Sigmoid colon (tissue), 7 donors: ENCODE results near the gene GUCA1C. TPM values are rescaled to one million over a fixed set of nuclear protein-coding genes. Genes with fewer than 3 reads are reported as not detected.

Experiments
- DNase-seq: peaks from one replicate; pipeline ENCODE4 v3.0.0-alpha.2; 2019
- H3K27ac ChIP-seq, 4 donors: fragments of 200-600 bp; sonication (generic); one replicate each; pipeline ENCODE4 v1.5.1; 2016 to 2019; ENCODE audit warnings: mild to moderate bottlenecking in 1 of 4
- H3K27me3 ChIP-seq, 3 donors: fragments of 200-600 bp; sonication (generic); one replicate each; pipeline ENCODE4 v1.5.1; 2019; ENCODE audit warnings: mild to moderate bottlenecking in 1 of 3
- H3K36me3 ChIP-seq, 4 donors: fragments of 200-600 bp; sonication (generic); one replicate each; pipeline ENCODE4 v1.5.1; 2016 to 2019
- H3K4me1 ChIP-seq, 4 donors: fragments of 200-600 bp; sonication (generic); one replicate each; pipeline ENCODE4 v1.5.1; 2017 to 2019
- H3K4me3 ChIP-seq, 4 donors: fragments of 200-600 bp; sonication (generic); one replicate each; pipeline ENCODE4 v1.5.1; 2017 to 2019; ENCODE audit warnings: mild to moderate bottlenecking in 2 of 4, moderate library complexity in 1 of 4
- H3K9me3 ChIP-seq, 4 donors: fragments of 200-600 bp in 3 of 4; sonication (generic) in 3 of 4; one replicate each; pipeline versions ENCODE4 v1.5.1 to v1.6.1; 2013 to 2019
- EP300 ChIP-seq, 4 donors: sonication (generic); formaldehyde crosslinking; IDR thresholded peaks; one replicate each; pipeline ENCODE4 v1.6.1; 2017; ENCODE audit warnings: antibody characterized with exemption in 4 of 4
- POLR2A ChIP-seq, 2 donors: fragments of 450-650 bp; IDR thresholded peaks; one replicate each; pipeline ENCODE4 v1.6.1; 2016; ENCODE audit warnings: antibody characterized with exemption in 2 of 2, mild to moderate bottlenecking in 2 of 2, moderate library complexity in 2 of 2
- POLR2AphosphoS5 ChIP-seq, 4 donors: sonication (generic); formaldehyde crosslinking; IDR thresholded peaks; one replicate each; pipeline ENCODE4 v1.6.1; 2017; ENCODE audit warnings: antibody characterized with exemption in 4 of 4
- WGBS, 2 donors: extraction: QIAGEN DNeasy Blood & Tissue Kit; methylation state at CpG; one replicate each; pipeline ENCODE4 v1.1.7; 2013; 5-methylcytosine and 5-hydroxymethylcytosine counted together
- intact Hi-C: fragments of 100-400 bp; cut with DNase I; formaldehyde crosslinking; loops from one replicate; pipeline ENCODE4 v1.15.1; 2023
- polyA plus RNA-seq, 3 donors: library from polyadenylated mRNA; stranded (reverse); fragments of 200-250 nt; gene quantifications; one replicate each; pipeline ENCODE4 v1.2.3, GENCODE V29; 2013
- total RNA-seq, 4 donors: library from RNA; depleted of rRNA; stranded (reverse); fragments of >200 nt; gene quantifications; one replicate each; pipeline ENCODE4 v1.1.0, GENCODE V29; 2016
- TF ChIP-seq, protein P1 (sequence below), 4 experiments: fragments of 450-650 bp in 3 of 4; fragments of 200-600 bp in 1 of 4; IDR thresholded peaks; one replicate each; pipeline ENCODE4 v1.5.1; 2016 to 2019; ENCODE audit warnings: antibody characterized with exemption in 4 of 4, mild to moderate bottlenecking in 3 of 4, moderate library complexity in 2 of 4
- donor health status: healthy with polysubstance abuse.
- donor health status: Bipolar disorder and iron deficiency.
- donor health status: healthy.

Gene GUCA1C, protein sequence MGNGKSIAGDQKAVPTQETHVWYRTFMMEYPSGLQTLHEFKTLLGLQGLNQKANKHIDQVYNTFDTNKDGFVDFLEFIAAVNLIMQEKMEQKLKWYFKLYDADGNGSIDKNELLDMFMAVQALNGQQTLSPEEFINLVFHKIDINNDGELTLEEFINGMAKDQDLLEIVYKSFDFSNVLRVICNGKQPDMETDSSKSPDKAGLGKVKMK
- total RNA-seq, result not detected
- not detected for polyA plus RNA-seq

DNA sequence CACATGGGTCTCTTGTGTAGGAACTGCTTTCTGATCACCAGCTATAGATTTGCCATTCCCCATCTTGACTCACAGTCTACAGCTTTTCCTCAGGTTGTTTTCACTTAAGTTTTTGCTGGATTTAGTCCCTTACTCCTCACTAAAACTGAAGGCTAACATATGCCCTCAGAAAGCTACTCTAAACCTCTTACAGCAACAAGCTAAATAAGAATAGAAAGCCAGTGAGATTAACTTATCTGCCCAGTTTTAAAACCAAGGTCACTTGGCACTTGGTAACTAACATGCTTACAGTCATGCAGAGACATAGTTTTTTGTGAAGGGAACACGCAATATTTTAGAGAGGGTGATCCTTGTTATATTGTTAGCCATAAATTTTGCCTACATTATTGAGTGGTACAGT, at the start of gene GUCA1C:
Gene GUCA1C (minus strand): TSS at position 180 of the 400 bp plus-strand sequence. CDS start 117 bp downstream, at position 63.
- Histone ChIP-seq H3K27me3 (no peaks in the 10 kb centered on the region), H3K27ac (no peak within 1 kb of the TSS), H3K9me3 (no peaks in the 10 kb centered on the region), H3K4me1 (no peaks in the 10 kb centered on the region), H3K4me3 (no peak within 1 kb of the TSS), H3K36me3 (no peaks in the 10 kb centered on the region)
- no peak for DNase-seq
- intact Hi-C loops, result no loop called here
- TF ChIP-seq EP300 (IDR thresholded peaks at IDR 0.05) (no peak), POLR2AphosphoS5 (IDR thresholded peaks at IDR 0.05) (no peak)
- TF ChIP-seq, protein P1, sequence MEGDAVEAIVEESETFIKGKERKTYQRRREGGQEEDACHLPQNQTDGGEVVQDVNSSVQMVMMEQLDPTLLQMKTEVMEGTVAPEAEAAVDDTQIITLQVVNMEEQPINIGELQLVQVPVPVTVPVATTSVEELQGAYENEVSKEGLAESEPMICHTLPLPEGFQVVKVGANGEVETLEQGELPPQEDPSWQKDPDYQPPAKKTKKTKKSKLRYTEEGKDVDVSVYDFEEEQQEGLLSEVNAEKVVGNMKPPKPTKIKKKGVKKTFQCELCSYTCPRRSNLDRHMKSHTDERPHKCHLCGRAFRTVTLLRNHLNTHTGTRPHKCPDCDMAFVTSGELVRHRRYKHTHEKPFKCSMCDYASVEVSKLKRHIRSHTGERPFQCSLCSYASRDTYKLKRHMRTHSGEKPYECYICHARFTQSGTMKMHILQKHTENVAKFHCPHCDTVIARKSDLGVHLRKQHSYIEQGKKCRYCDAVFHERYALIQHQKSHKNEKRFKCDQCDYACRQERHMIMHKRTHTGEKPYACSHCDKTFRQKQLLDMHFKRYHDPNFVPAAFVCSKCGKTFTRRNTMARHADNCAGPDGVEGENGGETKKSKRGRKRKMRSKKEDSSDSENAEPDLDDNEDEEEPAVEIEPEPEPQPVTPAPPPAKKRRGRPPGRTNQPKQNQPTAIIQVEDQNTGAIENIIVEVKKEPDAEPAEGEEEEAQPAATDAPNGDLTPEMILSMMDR (IDR thresholded peaks at IDR 0.05), result no peak
- 89 to 90% methylated on average over 1 of the region's 1 CpG for WGBS, 2 donors

DNA sequence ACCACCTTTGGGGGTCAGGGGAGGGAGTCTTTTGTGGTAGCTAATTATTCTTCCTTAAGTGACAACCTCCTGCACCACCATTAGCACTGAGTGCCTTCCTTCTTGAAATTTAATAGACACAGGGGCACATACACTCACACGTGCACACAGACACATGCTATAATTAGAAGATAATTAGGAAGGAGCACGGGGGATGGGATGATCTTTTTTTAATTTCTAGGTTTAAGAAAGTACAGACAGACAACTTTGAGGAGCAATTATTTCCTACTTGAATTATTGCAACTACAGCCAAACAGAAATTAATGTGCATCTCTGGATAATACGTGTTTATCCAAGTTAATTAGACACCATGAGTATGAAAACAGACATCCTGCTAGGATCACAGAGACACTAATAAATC, 44.8 kb upstream of the GUCA1C start:
- Histone ChIP-seq H3K9me3 (no peaks in the 10 kb centered on the region), H3K4me1 (no peaks in the 10 kb centered on the region), H3K27me3 (no peaks in the 10 kb centered on the region), H3K4me3 (no peak overlapping the region), H3K36me3 (no peaks in the 10 kb centered on the region), H3K27ac (no peak overlapping the region)
- intact Hi-C loops, result no loop called here
- no peak for TF ChIP-seq POLR2A (IDR thresholded peaks at IDR 0.05)
- TF ChIP-seq, protein P1 (IDR thresholded peaks at IDR 0.05), result no peak
- TF ChIP-seq POLR2AphosphoS5 (IDR thresholded peaks at IDR 0.05), result no peak
- TF ChIP-seq EP300 (IDR thresholded peaks at IDR 0.05), result no peak
- WGBS, 2 donors, result 70 to 77% methylated on average over 3 of the region's 3 CpGs
- no peak for DNase-seq

DNA sequence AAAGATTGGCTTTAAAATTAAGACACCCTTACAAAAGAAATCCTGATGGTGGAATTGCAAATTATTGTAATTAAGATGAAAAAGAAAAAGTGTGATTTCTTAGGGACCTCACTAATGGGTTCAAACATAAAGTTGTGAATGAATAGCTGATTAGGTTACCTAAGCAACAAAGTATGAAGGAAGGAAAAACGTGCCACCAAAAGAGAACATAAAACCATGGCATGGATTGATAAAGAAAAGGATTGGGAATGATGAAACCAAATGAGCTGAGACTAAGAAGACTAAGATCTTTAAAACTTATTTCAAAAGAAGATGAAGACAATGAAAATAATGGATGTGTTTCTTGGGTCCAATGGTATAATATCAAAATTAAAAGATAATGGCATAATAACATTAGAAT, 32.2 kb upstream of the GUCA1C start:
- intact Hi-C loops, result no loop called here
- TF ChIP-seq POLR2A (IDR thresholded peaks at IDR 0.05) (no peak), EP300 (IDR thresholded peaks at IDR 0.05) (no peak), POLR2AphosphoS5 (IDR thresholded peaks at IDR 0.05) (no peak)

DNA sequence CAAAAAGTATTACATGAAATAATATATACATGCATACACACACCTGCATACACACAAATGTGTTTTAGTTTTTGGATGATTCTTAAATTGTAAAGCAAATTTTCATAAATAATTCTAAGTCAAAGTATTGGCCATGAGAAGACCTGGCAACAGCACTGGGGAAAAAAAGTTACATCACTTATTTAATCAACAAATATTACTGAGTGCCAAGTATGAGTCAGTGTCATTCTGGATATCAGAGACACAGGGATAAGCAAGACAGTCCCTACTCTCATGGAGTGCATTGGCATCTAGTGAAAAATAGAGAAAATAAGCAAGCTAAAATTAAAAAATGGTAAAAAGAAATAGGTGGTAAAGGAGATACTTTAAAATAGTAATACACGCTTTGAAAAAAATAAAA, 29.4 kb upstream of the GUCA1C start:
- no peak overlapping the region for H3K4me3 ChIP-seq
- WGBS, 2 donors, result 95 to 97% methylated on average over 1 of the region's 1 CpG
- H3K36me3 ChIP-seq, result no peaks in the 10 kb centered on the region
- no peaks in the 10 kb centered on the region for H3K4me1 ChIP-seq
- H3K27me3 ChIP-seq, result no peaks in the 10 kb centered on the region
- no peak overlapping the region for H3K27ac ChIP-seq
- no peak for TF ChIP-seq POLR2AphosphoS5 (IDR thresholded peaks at IDR 0.05)
- no peak for TF ChIP-seq POLR2A (IDR thresholded peaks at IDR 0.05)
- TF ChIP-seq, protein P1 (IDR thresholded peaks at IDR 0.05), result no peak
- TF ChIP-seq EP300 (IDR thresholded peaks at IDR 0.05), result no peak
- intact Hi-C loops, result no loop called here
- no peak for DNase-seq
- no peaks in the 10 kb centered on the region for H3K9me3 ChIP-seq

More for the DNA sequence above, 32.2 kb upstream of the GUCA1C start:
- H3K4me3 ChIP-seq, result no peak overlapping the region
- no peaks in the 10 kb centered on the region for H3K4me1 ChIP-seq
- WGBS, 2 donors, result 1 to 10% methylated on average over 1 of the region's 1 CpG
- no peaks in the 10 kb centered on the region for H3K9me3 ChIP-seq
- no peaks in the 10 kb centered on the region for H3K36me3 ChIP-seq
- H3K27ac ChIP-seq, result no peak overlapping the region
- DNase-seq, result no peak
- no peaks in the 10 kb centered on the region for H3K27me3 ChIP-seq

DNA sequence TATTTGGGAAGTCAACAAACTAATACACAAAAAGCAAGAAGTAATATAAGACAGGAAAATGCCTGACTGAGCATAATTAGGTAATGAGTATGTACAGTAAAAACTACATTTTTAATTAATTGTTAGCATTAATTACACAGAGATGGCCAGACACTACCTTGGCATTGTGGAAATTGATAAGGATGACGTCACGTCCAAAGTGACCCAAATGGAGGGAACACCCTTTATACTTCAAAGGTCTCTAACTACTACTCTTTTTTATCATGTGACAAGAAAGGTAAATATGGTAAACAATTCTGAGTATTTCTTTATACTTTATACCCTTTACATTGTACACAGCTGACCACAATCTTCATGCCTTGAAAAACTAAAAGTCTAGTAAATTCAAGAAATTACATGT, 22.4 kb upstream of the GUCA1C start:
- Histone ChIP-seq H3K4me1 (no peaks in the 10 kb centered on the region), H3K9me3 (no peaks in the 10 kb centered on the region), H3K27ac (no peak overlapping the region), H3K27me3 (no peaks in the 10 kb centered on the region), H3K4me3 (no peak overlapping the region), H3K36me3 (no peaks in the 10 kb centered on the region)
- DNase-seq, result no peak
- 34 to 38% methylated on average over 2 of the region's 2 CpGs for WGBS, 2 donors
- TF ChIP-seq POLR2A (IDR thresholded peaks at IDR 0.05) (no peak), EP300 (IDR thresholded peaks at IDR 0.05) (no peak), POLR2AphosphoS5 (IDR thresholded peaks at IDR 0.05) (no peak)
- TF ChIP-seq, protein P1 (IDR thresholded peaks at IDR 0.05), result no peak
- intact Hi-C loops, result no loop called here
